Epithelial cell of esophagus (primary cell): ENCODE measurements around the gene SMIM36.

Experiments
- DNase-seq: peaks from one replicate; pipeline ENCODE4 v3.0.0; 2010; ENCODE audit warnings: low read depth
- H3K4me3 ChIP-seq: 2 replicates; pipeline ENCODE4 v1.5.1; 2011; ENCODE audit warnings: mild to moderate bottlenecking, low read length, control low read depth
- TF ChIP-seq, protein P1 (sequence below): IDR thresholded peaks from 2 replicates; pipeline ENCODE4 v1.5.1; 2011; ENCODE audit warnings: low read depth, mild to moderate bottlenecking, low read length, control low read depth, inconsistent platforms; ENCODE audit not compliant: insufficient read depth; ENCODE audit errors: missing control alignments

The SMIM36 gene

DNA sequence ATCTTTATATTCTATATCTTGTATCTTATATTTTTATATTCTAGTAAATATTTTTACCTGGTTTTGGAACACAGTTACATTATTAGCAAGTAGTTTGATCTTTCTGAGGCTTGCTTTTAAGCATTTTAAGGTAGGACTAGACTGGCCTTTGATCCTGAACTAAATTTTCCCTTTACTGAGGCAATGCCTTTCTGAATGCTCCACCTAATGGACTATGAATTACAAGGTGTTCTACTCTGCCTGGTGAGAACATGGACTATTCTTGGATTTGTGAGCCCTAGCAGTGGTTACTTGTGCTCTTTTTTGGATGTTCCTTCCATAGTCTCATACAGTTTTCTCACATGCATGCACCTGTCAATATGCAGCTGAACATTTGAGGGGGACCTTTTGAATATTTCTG, 32.5 kb upstream of the SMIM36 start:
- H3K4me3 ChIP-seq, result no peak overlapping the region
- TF ChIP-seq, protein P1, sequence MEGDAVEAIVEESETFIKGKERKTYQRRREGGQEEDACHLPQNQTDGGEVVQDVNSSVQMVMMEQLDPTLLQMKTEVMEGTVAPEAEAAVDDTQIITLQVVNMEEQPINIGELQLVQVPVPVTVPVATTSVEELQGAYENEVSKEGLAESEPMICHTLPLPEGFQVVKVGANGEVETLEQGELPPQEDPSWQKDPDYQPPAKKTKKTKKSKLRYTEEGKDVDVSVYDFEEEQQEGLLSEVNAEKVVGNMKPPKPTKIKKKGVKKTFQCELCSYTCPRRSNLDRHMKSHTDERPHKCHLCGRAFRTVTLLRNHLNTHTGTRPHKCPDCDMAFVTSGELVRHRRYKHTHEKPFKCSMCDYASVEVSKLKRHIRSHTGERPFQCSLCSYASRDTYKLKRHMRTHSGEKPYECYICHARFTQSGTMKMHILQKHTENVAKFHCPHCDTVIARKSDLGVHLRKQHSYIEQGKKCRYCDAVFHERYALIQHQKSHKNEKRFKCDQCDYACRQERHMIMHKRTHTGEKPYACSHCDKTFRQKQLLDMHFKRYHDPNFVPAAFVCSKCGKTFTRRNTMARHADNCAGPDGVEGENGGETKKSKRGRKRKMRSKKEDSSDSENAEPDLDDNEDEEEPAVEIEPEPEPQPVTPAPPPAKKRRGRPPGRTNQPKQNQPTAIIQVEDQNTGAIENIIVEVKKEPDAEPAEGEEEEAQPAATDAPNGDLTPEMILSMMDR, result no peak
- DNase-seq, result no peak

DNA sequence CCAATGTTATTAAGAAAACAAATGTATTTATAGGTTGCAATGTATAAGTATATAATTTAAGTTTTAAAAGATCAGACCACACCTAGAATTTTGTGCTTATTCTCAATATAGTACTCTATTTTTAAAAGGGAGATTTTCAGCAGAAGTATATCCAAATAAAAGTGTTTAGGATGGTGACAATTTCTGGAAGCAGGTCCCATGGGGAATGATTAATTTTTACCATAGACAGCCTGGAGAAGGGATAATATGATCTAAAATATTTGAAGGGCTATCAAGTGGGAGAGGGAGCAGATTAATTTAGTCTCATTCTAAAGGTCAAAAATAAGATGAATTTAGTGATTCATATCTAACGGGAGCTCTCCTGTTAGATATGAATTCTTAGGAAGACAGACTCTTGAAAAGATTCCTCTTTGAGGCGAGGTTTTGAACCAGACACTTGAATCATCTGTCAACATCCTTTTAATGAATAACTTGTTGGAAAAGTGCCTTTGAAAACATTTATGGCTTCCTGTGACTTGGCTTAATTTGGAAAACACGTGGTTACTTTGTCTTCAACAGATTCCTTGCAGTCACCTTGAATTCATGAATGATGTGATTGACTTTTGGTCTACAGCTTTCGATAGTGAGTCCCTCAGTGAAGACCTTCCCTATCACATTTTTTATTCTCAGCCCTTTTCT, 29.3 kb upstream of the SMIM36 start:
- no peak overlapping the region for H3K4me3 ChIP-seq
- DNase-seq, result peak; percentile 57
- TF ChIP-seq, protein P1, result no peak

DNA sequence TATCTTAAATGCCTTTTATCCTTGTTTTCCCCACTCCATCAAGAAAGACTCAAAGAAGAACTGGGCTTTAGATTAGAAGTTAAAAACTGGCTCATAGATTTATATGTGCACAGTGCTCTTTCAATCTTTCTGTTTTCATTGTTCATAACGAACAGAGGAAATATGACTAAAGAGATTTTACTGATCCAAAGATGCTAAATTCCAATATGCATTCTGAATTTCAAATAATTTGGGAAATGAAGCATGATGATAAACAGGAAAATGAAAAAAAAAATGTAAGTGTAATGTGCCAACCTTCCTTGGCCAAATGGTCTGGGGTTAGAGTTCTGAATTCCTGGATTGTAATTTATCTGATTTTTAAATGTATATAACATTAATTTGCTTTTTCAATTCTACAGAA, 25.0 kb upstream of the SMIM36 start:
- H3K4me3 ChIP-seq, result no peak overlapping the region
- no peak for DNase-seq

DNA sequence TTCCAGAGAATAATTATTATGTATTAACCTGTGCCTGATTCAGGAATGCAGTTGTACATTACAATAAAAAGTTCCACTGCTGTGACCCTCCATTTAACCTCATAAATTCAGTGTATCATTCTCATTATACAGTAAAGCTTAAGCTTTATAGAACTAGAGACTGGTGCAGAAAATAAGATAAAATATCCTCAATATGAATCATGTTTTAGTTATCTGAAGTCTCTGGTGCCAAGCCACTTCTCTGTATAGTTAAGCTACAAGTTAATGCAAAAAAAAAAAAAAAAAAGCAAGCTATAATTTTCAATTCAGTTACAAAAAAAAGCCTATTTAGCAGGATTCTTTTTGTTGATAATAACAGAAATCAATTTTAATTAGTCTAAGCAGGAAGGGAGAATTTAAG, 22.4 kb upstream of the SMIM36 start:
- DNase-seq, result no peak
- no peak overlapping the region for H3K4me3 ChIP-seq
- TF ChIP-seq, protein P1, result no peak

More for the DNA sequence above, 25.0 kb upstream of the SMIM36 start:
- TF ChIP-seq, protein P1, result no peak

DNA sequence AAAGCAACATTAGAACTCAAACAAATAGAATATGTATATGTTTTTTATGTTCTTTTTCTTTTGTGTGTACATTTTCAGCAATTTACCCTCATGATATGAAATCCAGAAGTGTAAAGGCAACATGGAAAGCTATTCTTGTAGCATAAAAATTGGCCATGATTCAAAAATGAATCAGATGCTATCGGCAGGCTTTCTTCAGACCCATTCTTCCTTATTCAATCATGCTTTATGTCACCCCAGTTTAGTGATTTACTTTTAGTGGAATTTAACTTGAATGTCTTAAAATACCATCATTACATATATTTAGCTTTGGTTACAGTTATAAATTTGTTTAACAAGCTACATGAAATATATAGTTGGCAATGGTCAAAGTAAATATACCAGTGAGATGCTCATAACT, 21.4 kb upstream of the SMIM36 start:
- no peak for DNase-seq
- no peak overlapping the region for H3K4me3 ChIP-seq
- TF ChIP-seq, protein P1, result no peak

DNA sequence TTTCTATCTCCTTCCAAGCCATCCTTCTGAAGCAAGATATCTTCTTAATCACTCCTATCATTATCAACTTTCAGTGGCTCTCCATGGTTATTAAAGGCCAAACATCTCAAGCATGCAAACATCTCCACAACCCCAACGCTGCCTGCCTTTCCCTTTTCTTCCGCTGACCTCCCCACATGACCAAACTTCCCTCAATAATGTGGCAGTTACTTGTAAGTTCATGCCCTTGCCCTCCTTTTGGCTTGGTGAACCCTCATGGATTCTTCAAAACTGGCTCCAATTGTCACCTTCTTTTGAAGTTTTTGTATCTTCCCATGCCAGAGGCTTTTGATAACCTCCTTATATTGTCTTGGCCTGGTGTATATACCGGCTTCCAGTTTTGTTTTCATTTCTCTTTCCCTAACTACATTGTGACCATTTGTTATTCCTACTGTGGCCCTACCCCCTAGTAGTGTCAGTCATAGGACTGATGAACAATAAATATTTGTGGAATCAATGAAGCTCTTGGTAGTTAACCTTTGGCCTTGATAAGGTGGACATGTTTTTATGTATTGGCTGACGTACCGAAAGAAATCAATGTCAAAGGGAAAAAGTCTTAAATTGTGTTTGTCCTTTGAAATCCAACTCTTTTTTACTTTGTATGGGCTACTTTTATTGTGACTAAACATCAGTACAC, 19.9 kb upstream of the SMIM36 start:
- TF ChIP-seq, protein P1, result no peak
- DNase-seq, result no peak
- H3K4me3 ChIP-seq, result no peak overlapping the region
